Pons (tissue), 1 donor: ENCODE measurements around the gene TFDP2.
A peak's percentile ranks its signal among the peaks of the same experiment; 100 is the strongest.
"Not testable (repeated sequence)": the region's sequence is repeated elsewhere in the genome, so short reads cannot be mapped to it uniquely, and the experiment has no call there.

Experiments used
- DNase-seq: peaks from one replicate; pipeline ENCODE4 v3.0.0-alpha.2; 2016; ENCODE audit warnings: low spot score

The TFDP2 gene

GRCh38 chr3:142019794-142020320 lies 129.5 kb downstream of the TFDP2 start:
- DNase-seq: no peak

- no peak for DNase-seq
Measured at GRCh38 chr3:142013993-142014392, 135.4 kb downstream of the TFDP2 start.

GRCh38 chr3:142013326-142013980 lies 135.9 kb downstream of the TFDP2 start:
- no peak for DNase-seq

GRCh38 chr3:142009029-142009428 lies 140.3 kb downstream of the TFDP2 start:
- DNase-seq: no peak

- DNase-seq: peak; percentile 12
Measured at GRCh38 chr3:142007710-142008399, 141.5 kb downstream of the TFDP2 start.

GRCh38 chr3:142004957-142005356 lies 144.4 kb downstream of the TFDP2 start:
- not testable (repeated sequence) for DNase-seq

- no peak for DNase-seq
Measured at GRCh38 chr3:142004025-142004424, 145.3 kb downstream of the TFDP2 start.

GRCh38 chr3:142003291-142003690 lies 146.1 kb downstream of the TFDP2 start:
- no peak for DNase-seq

GRCh38 chr3:142000325-142000870 lies 148.9 kb downstream of the TFDP2 start:
- no peak for DNase-seq

GRCh38 chr3:141998669-141999290 lies 150.6 kb downstream of the TFDP2 start:
- DNase-seq: peak; percentile 20

GRCh38 chr3:141996437-141996836 lies 152.9 kb downstream of the TFDP2 start:
- DNase-seq: no peak

GRCh38 chr3:141994856-141995255 lies 154.5 kb downstream of the TFDP2 start:
- DNase-seq: no peak

GRCh38 chr3:141992512-141992911 lies 156.8 kb downstream of the TFDP2 start:
- DNase-seq: no peak

GRCh38 chr3:141986548-141987107 lies 162.7 kb downstream of the TFDP2 start:
- no peak for DNase-seq

- DNase-seq: no peak
Measured at GRCh38 chr3:141981084-141981483, 168.3 kb downstream of the TFDP2 start.

- no peak for DNase-seq
Measured at GRCh38 chr3:141979050-141979671, 170.2 kb downstream of the TFDP2 start.

GRCh38 chr3:141974777-141975176 lies 174.6 kb downstream of the TFDP2 start:
- DNase-seq: not testable (repeated sequence)

- no peak for DNase-seq
Measured at GRCh38 chr3:141972399-141972798, 176.9 kb downstream of the TFDP2 start.

GRCh38 chr3:141971571-141971970 lies 177.8 kb downstream of the TFDP2 start:
- DNase-seq: no peak

GRCh38 chr3:141969711-141970110 lies 179.6 kb downstream of the TFDP2 start:
- DNase-seq: no peak

GRCh38 chr3:141965471-141965870 lies 183.9 kb downstream of the TFDP2 start:
- no peak for DNase-seq

- DNase-seq: no peak
Measured at GRCh38 chr3:141963301-141963700, 186.0 kb downstream of the TFDP2 start.
